Measurements from ENCODE around the gene SATB1. TPM values are rescaled to one million over a fixed set of nuclear protein-coding genes. Genes with fewer than 3 reads are reported as not detected.

Gene SATB1
- total and polyA plus RNA-seq, 8 donors, result 7.7 to 168 (median 54.5) TPM

GRCh38 chr3:18344306-18345014 is 80.7 kb downstream of the SATB1 start:
- no peak overlapping the region for H3K4me3 ChIP-seq
- intact Hi-C loops (cut with DNase I; ENCODE audit: low total_unique reads), result no loop called here
- no peaks in the 10 kb centered on the region for H3K4me1 ChIP-seq
- H3K36me3 ChIP-seq, result peaks cover 0 to 12% (median 12%) of the 10 kb centered on the region in 4 donors
- TF ChIP-seq POLR2AphosphoS5 (IDR thresholded peaks at IDR 0.05), result no peak
- TF ChIP-seq EP300 (IDR thresholded peaks at IDR 0.05), result no peak
- TF ChIP-seq CTCF (IDR thresholded peaks at IDR 0.05), result no peak
- TF ChIP-seq POLR2A (IDR thresholded peaks at IDR 0.05), result no peak
- DNase-seq, result no peak
- no peaks in the 10 kb centered on the region for H3K27me3 ChIP-seq
- no peak overlapping the region for H3K27ac ChIP-seq
- H3K9me3 ChIP-seq, result no peaks in the 10 kb centered on the region
- WGBS, 5 donors, result 40 to 67% (median 51%) methylated on average over 4 of the region's 4 CpGs

- no peaks in the 10 kb centered on the region for H3K4me1 ChIP-seq
- TF ChIP-seq EP300 (IDR thresholded peaks at IDR 0.05) (no peak), POLR2A (IDR thresholded peaks at IDR 0.05) (no peak), CTCF (IDR thresholded peaks at IDR 0.05) (no peak), POLR2AphosphoS5 (IDR thresholded peaks at IDR 0.05) (no peak)
- peaks cover 0 to 5% (median 5%) of the 10 kb centered on the region in 4 donors for H3K36me3 ChIP-seq
- H3K9me3 ChIP-seq, result no peaks in the 10 kb centered on the region
- intact Hi-C loops (cut with DNase I; ENCODE audit: low total_unique reads), result no loop called here
- 61 to 72% (median 68%) methylated on average over 2 of the region's 2 CpGs for WGBS, 5 donors
- DNase-seq, result no peak
- no peak overlapping the region for H3K4me3 ChIP-seq
- no peak overlapping the region for H3K27ac ChIP-seq
- no peaks in the 10 kb centered on the region for H3K27me3 ChIP-seq
Measured at GRCh38 chr3:18343809-18344208, 81.3 kb downstream of the SATB1 start.

- intact Hi-C loops (cut with DNase I; ENCODE audit: low total_unique reads), result no loop called here
- no peaks in the 10 kb centered on the region for H3K27me3 ChIP-seq
- no peak overlapping the region for H3K27ac ChIP-seq
- TF ChIP-seq POLR2AphosphoS5 (IDR thresholded peaks at IDR 0.05), result no peak
- no peak for TF ChIP-seq CTCF (IDR thresholded peaks at IDR 0.05)
- no peak for TF ChIP-seq EP300 (IDR thresholded peaks at IDR 0.05)
- TF ChIP-seq POLR2A (IDR thresholded peaks at IDR 0.05), result no peak
- 64 to 78% (median 76%) methylated on average over 11 of the region's 11 CpGs for WGBS, 5 donors
- no peaks in the 10 kb centered on the region for H3K9me3 ChIP-seq
- H3K4me1 ChIP-seq, result no peaks in the 10 kb centered on the region
- DNase-seq, result no peak
- H3K4me3 ChIP-seq, result no peak overlapping the region
- H3K36me3 ChIP-seq, result no peaks in the 10 kb centered on the region
Measured at GRCh38 chr3:18338827-18339514, 86.2 kb downstream of the SATB1 start.

GRCh38 chr3:18337231-18337630 is 87.9 kb downstream of the SATB1 start:
- Histone ChIP-seq H3K36me3 (no peaks in the 10 kb centered on the region), H3K4me1 (no peaks in the 10 kb centered on the region), H3K4me3 (no peak overlapping the region), H3K9me3 (no peaks in the 10 kb centered on the region), H3K27me3 (no peaks in the 10 kb centered on the region), H3K27ac (no peak overlapping the region)
- TF ChIP-seq POLR2AphosphoS5 (IDR thresholded peaks at IDR 0.05) (no peak), EP300 (IDR thresholded peaks at IDR 0.05) (no peak), POLR2A (IDR thresholded peaks at IDR 0.05) (no peak), CTCF (IDR thresholded peaks at IDR 0.05) (no peak)
- no peak for DNase-seq
- WGBS, 5 donors, result 84 to 100% (median 91%) methylated on average over 1 of the region's 1 CpG
- intact Hi-C loops (cut with DNase I; ENCODE audit: low total_unique reads), result no loop called here
